Heart right ventricle (tissue), 16 donors: ENCODE results near the gene ZBTB7B. TPM values are rescaled to one million over a fixed set of nuclear protein-coding genes. Genes with fewer than 3 reads are reported as not detected.

ENCODE experiments used
- ATAC-seq, 8 donors: fragments of 200-7000 bp; cut with Tn5 transposase; one replicate each; pipeline ENCODE4 v1.9.1; 2020; ENCODE audit warnings: mild to moderate bottlenecking in 8 of 8, moderate library complexity in 8 of 8, moderate number of reproducible peaks in 1 of 8
- DNase-seq, 2 donors: peaks; one replicate each; pipeline ENCODE4 v3.0.0-alpha.2; 2020
- H3K27ac ChIP-seq, 10 donors: fragments of 200-600 bp; sonication (generic) in 2 of 10; one replicate each; pipeline versions ENCODE4 v1.5.0 to v1.8.0; 2020 to 2022; ENCODE audit warnings: mild to moderate bottlenecking in 3 of 10
- H3K27me3 ChIP-seq, 7 donors: fragments of 200-600 bp; one replicate each; pipeline ENCODE4 v1.8.0; 2021 to 2022; ENCODE audit warnings: mild to moderate bottlenecking in 2 of 7
- H3K36me3 ChIP-seq, 9 donors: fragments of 200-600 bp; sonication (generic) in 1 of 9; one replicate each; pipeline versions ENCODE4 v1.5.0 to v1.8.0; 2020 to 2022; ENCODE audit warnings: mild to moderate bottlenecking in 2 of 9
- H3K4me1 ChIP-seq, 9 donors: fragments of 200-600 bp; sonication (generic) in 1 of 9; one replicate each; pipeline versions ENCODE4 v1.5.0 to v1.8.0; 2020 to 2022; ENCODE audit warnings: mild to moderate bottlenecking in 4 of 9
- H3K4me3 ChIP-seq, 10 donors: fragments of 200-600 bp; sonication (generic) in 2 of 10; one replicate each; pipeline versions ENCODE4 v1.5.0 to v1.8.0; 2020 to 2022; ENCODE audit warnings: mild to moderate bottlenecking in 7 of 10, moderate library complexity in 2 of 10
- H3K9me3 ChIP-seq, 11 donors: fragments of 200-600 bp in 10 of 11; sonication (generic) in 2 of 11; one replicate each; pipeline versions ENCODE4 v1.5.0 to v1.8.0; 2013 to 2022; ENCODE audit warnings: mild to moderate bottlenecking in 2 of 11, control low read depth in 1 of 11, moderate library complexity in 1 of 11
- WGBS, 2 donors: extraction: QIAGEN DNeasy Blood & Tissue Kit; methylation state at CpG; one replicate each; pipeline ENCODE4 v1.1.7; 2013; ENCODE audit warnings: inconsistent platforms in 1 of 2; 5-methylcytosine and 5-hydroxymethylcytosine counted together
- intact Hi-C, 10 donors: fragments of 100-400 bp; cut with DNase I; formaldehyde crosslinking; loops; one replicate each; pipeline versions ENCODE4 v1.11.1 to v1.14.2; 2022
- polyA plus RNA-seq, 2 donors: library from polyadenylated mRNA; stranded (reverse); fragments of 200-250 nt; gene quantifications; one replicate each; pipeline ENCODE4 v1.2.3, GENCODE V29; 2013
- total RNA-seq, 10 donors: library from RNA; stranded (reverse); fragmentation: NEBNext Ultra II Directional in 3 of 10; extraction: Animal tissue kit (Norgen Biotek cat#: 25700) in 3 of 10; gene quantifications; one replicate each; pipeline versions ENCODE4 v1.2.1 to v1.2.4, GENCODE V29; 2021 to 2023
- TF ChIP-seq, protein P1 (sequence below), 9 donors: fragments of 200-600 bp; sonication (generic) in 2 of 9; IDR thresholded peaks; one replicate each; pipeline versions ENCODE4 v1.5.0 to v1.8.0; 2021 to 2022; ENCODE audit warnings: antibody characterized with exemption in 9 of 9, mild to moderate bottlenecking in 5 of 9, moderate library complexity in 1 of 9
- donor health status: Arrhythmogenic right ventricular cardiomyopathy.
- donor health status: ischemic (EF 13 %, LVEDD 7.1; RV severe dilation, severe dysfunction).
- donor health status: healthy with polysubstance abuse.
- donor health status: DM: no; HTN: yes; CAD: no.
- donor health status: DM: no; HTN: no; CAD: no.
- donor health status: ischemic (EF 25% LVEDD 6.9; RV normal size, moderate dysfunction).
- donor health status: ischemic (EF 25% LVEDD 5.7; RV mildly dilated, moderate dysfunction).
- donor health status: healthy.
- donor health status: DM: yes; HTN: yes; CAD: no.
- donor health status: Ischemic cardiomyopathy.
- donor health status: ischemic (EF 35%, LVEDD 5.7; RV mildly dilated, moderate dysfunction).
- donor health status: nonischemic (EF 11% LVEDD 7.7; RV severe dilation, severe dysfunction).
- donor health status: DM: yes; HTN: yes; CAD: no.
- donor health status: PGD.
- donor health status: ischemic (EF 29% LVEDD 5.4; RV normal size, mild dysfunction).
- donor health status: nonischemic (EF 23%, LVEDD 6.1; RV moderate dilation, normal function).

ZBTB7B gene
- total and polyA plus RNA-seq, 12 donors, result 25.7 to 54.7 (median 37.9) TPM

DNA sequence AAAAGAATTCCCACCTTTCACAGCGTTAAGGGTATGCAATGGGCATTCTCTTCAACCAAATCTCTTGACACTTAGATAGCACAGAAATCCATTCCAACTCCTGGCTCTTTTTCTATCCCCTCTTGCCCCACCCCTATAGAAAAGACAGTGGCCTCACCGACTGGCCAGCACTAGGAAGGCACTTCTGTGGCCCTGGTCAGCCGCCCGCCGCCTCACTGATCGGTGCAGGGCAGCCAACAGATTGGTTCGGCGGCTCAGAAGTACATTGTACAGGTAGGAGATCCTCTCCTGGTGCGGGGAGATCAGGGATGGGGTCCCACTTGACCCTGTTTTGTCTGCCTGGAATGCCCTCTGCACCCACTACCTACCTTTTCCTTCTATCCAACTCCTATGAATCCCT lies 21.7 kb downstream of the ZBTB7B start:
- ATAC-seq (no peak), DNase-seq (no peak)
- Histone ChIP-seq H3K9me3 (no peaks in the 10 kb centered on the region), H3K27ac (no peak overlapping the region), H3K27me3 (no peaks in the 10 kb centered on the region), H3K4me1 (peaks cover 0 to 9% (median 0%) of the 10 kb centered on the region in 9 donors), H3K4me3 (no peak overlapping the region), H3K36me3 (no peaks in the 10 kb centered on the region)
- TF ChIP-seq, protein P1, sequence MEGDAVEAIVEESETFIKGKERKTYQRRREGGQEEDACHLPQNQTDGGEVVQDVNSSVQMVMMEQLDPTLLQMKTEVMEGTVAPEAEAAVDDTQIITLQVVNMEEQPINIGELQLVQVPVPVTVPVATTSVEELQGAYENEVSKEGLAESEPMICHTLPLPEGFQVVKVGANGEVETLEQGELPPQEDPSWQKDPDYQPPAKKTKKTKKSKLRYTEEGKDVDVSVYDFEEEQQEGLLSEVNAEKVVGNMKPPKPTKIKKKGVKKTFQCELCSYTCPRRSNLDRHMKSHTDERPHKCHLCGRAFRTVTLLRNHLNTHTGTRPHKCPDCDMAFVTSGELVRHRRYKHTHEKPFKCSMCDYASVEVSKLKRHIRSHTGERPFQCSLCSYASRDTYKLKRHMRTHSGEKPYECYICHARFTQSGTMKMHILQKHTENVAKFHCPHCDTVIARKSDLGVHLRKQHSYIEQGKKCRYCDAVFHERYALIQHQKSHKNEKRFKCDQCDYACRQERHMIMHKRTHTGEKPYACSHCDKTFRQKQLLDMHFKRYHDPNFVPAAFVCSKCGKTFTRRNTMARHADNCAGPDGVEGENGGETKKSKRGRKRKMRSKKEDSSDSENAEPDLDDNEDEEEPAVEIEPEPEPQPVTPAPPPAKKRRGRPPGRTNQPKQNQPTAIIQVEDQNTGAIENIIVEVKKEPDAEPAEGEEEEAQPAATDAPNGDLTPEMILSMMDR (IDR thresholded peaks at IDR 0.05), result no peak
- intact Hi-C loops, result no loop called here
- 88 to 89% methylated on average over 9 of the region's 9 CpGs for WGBS, 2 donors

DNA sequence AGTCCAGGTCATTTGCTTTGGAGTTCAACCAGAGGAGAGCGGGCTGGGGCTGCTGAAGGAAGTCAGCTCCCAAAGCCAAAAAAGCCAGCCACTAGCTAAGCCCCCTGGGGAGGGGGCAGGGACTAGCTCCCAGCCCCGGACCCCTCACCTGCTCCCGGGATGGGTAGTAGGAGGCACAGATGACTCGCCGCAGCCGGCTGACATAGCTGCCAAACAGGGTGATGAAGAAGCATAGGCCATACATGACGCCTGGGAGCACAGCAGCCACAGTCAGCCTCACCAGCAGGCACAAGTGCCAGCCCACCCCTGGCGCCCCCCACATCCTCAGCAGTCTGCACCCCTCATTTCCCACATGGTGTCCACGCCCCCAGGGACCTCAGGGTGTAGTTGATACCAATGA lies 23.6 kb downstream of the ZBTB7B start:
- no peak overlapping the region for H3K4me3 ChIP-seq
- ATAC-seq (no peak), DNase-seq (no peak)
- intact Hi-C loops, result no loop called here
- H3K9me3 ChIP-seq, result no peaks in the 10 kb centered on the region
- H3K4me1 ChIP-seq, result peaks cover 0 to 9% (median 0%) of the 10 kb centered on the region in 9 donors
- WGBS, 2 donors, result 64 to 73% methylated on average over 9 of the region's 9 CpGs
- TF ChIP-seq, protein P1 (IDR thresholded peaks at IDR 0.05), result no peak
- no peaks in the 10 kb centered on the region for H3K36me3 ChIP-seq
- H3K27ac ChIP-seq, result no peak overlapping the region
- no peaks in the 10 kb centered on the region for H3K27me3 ChIP-seq

DNA sequence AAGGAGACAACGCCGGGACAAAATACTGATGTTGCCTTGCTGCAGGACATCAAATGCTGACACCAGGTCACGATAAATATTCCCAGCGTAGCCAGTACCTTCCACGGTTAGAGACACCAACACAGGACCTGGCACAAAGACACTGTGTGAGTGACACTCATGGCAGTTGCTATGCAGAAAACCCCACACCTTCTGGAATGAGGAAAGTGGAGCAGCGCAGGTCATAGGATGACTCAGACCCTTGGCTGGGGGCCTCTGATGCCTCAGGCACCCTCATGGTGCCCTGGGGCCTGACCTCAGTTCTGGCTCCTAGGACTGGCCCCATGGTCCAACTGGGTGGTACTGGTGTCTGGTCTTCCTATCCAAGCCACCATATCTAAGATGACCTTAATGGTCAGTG lies 24.0 kb downstream of the ZBTB7B start:
- Histone ChIP-seq H3K4me3 (no peak overlapping the region), H3K9me3 (no peaks in the 10 kb centered on the region), H3K27me3 (no peaks in the 10 kb centered on the region), H3K36me3 (no peaks in the 10 kb centered on the region), H3K27ac (no peak overlapping the region), H3K4me1 (peaks cover 0 to 9% (median 0%) of the 10 kb centered on the region in 9 donors)
- 88 to 89% methylated on average over 6 of the region's 6 CpGs for WGBS, 2 donors
- TF ChIP-seq, protein P1 (IDR thresholded peaks at IDR 0.05), result no peak
- DNase-seq (no peak), ATAC-seq (no peak)
- intact Hi-C loops, result no loop called here

DNA sequence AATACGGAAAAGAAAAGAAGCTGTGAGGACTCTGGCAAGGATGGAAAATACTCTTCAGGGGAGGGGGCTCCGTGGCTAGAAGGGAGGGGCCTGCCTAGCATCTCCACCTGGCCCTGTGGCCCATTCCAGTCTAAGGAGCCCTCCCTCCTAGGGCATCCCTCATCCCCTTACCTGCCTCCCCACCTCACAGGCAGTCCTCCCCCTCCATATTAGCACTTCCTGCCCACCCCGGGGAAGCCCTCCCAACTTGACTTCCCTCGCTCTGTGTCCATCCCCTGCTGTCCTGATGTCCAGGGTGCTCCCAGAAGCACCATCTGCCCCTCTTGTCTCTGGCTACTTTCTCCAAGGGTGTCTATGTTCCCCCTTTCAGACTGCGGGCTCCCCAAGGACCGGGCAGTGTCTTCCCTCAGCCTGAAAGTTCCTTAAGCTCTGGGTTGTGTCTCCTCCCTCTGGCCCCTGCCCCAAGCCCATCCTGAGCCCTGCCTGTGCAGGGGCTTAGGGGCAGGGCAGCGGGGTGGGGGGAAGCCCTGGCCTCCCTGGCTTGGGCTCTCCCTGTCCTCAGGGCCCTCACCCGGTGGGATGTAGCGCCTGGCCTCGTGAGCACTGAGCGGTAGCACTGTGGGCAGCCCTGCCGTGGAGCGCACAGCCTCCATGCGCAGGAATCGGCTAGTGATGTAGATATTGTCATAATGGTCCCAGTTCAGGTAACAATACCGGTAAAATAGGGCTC lies 27.1 kb downstream of the ZBTB7B start:
- intact Hi-C loops, result no loop called here
- H3K4me3 ChIP-seq, result no peak overlapping the region
- no peak overlapping the region for H3K27ac ChIP-seq

More for the DNA sequence above, 27.1 kb downstream of the ZBTB7B start:
- Histone ChIP-seq H3K9me3 (no peaks in the 10 kb centered on the region), H3K4me1 (no peaks in the 10 kb centered on the region), H3K27me3 (no peaks in the 10 kb centered on the region), H3K36me3 (no peaks in the 10 kb centered on the region)
- ATAC-seq (peak in 1 of 8 donors; percentile 11), DNase-seq (no peak)
- TF ChIP-seq, protein P1 (IDR thresholded peaks at IDR 0.05), result no peak
- 83 to 89% methylated on average over 15 to 16 of the region's 16 CpGs for WGBS, 2 donors
